Measurements from ENCODE around the gene KERA. TPM values are rescaled to one million over a fixed set of nuclear protein-coding genes. Genes with fewer than 3 reads are reported as not detected.

KERA gene
- total RNA-seq, 3 donors from 2014 or later, result 0.32 TPM; not detected in 2

GRCh38 chr12:91058786-91059185 lies 962 bp upstream of the KERA start:
- intact Hi-C loops (cut with DNase I, micrococcal nuclease), result no loop called here
- no peak for ATAC-seq
- no peak for TF ChIP-seq CTCF (IDR thresholded peaks at IDR 0.05)
- H3K4me3 ChIP-seq, result no peak overlapping the region
- DNase-seq, result no peak
- no peaks in the 10 kb centered on the region for H3K36me3 ChIP-seq (ENCODE audit: low read depth)
- H3K9me3 ChIP-seq, result no peaks in the 10 kb centered on the region
- no peaks in the 10 kb centered on the region for H3K4me1 ChIP-seq (ENCODE audit: low read depth)

- ATAC-seq (no peak), DNase-seq (no peak)
- Histone ChIP-seq H3K36me3 (ENCODE audit: low read depth) (no peaks in the 10 kb centered on the region), H3K4me1 (ENCODE audit: low read depth) (no peaks in the 10 kb centered on the region), H3K9me3 (no peaks in the 10 kb centered on the region), H3K4me3 (no peak overlapping the region)
- no peak for TF ChIP-seq CTCF (IDR thresholded peaks at IDR 0.05)
- intact Hi-C loops (cut with DNase I, micrococcal nuclease), result no loop called here
Observed at GRCh38 chr12:91056488-91056887, 1.3 kb downstream of the KERA start.

- intact Hi-C loops (cut with DNase I, micrococcal nuclease), result no loop called here
- no peak overlapping the region for H3K4me3 ChIP-seq
- TF ChIP-seq CTCF (IDR thresholded peaks at IDR 0.05), result no peak
- DNase-seq (no peak), ATAC-seq (no peak)
- H3K36me3 ChIP-seq (ENCODE audit: low read depth), result no peaks in the 10 kb centered on the region
- no peaks in the 10 kb centered on the region for H3K9me3 ChIP-seq
- H3K4me1 ChIP-seq (ENCODE audit: low read depth), result no peaks in the 10 kb centered on the region
Observed at GRCh38 chr12:91055976-91056375, 1.8 kb downstream of the KERA start.

- TF ChIP-seq CTCF (IDR thresholded peaks at IDR 0.05), result no peak
- intact Hi-C loops (cut with DNase I, micrococcal nuclease), result no loop called here
- Histone ChIP-seq H3K4me1 (ENCODE audit: low read depth) (no peaks in the 10 kb centered on the region), H3K9me3 (no peaks in the 10 kb centered on the region), H3K36me3 (ENCODE audit: low read depth) (no peaks in the 10 kb centered on the region), H3K4me3 (no peak overlapping the region)
- DNase-seq (peak in 1 of 3 donors; percentile 4), ATAC-seq (no peak)
Observed at GRCh38 chr12:91053951-91054715, 3.7 kb downstream of the KERA start.

GRCh38 chr12:91052026-91052425 lies 5.8 kb downstream of the KERA start:
- intact Hi-C loops (cut with DNase I, micrococcal nuclease), result no loop called here
- DNase-seq, result no peak
- no peak for ATAC-seq

More at GRCh38 chr12:91052026-91052425, 5.8 kb downstream of the KERA start:
- TF ChIP-seq CTCF (IDR thresholded peaks at IDR 0.05), result no peak
- Histone ChIP-seq H3K4me3 (no peak overlapping the region), H3K36me3 (ENCODE audit: low read depth) (no peaks in the 10 kb centered on the region), H3K9me3 (no peaks in the 10 kb centered on the region), H3K4me1 (ENCODE audit: low read depth) (no peaks in the 10 kb centered on the region)

Measured in mucosa of descending colon (tissue), 3 donors.